Bronchial smooth muscle cell (primary cell): ENCODE data around the gene CCDC33. TPM values are rescaled to one million over a fixed set of nuclear protein-coding genes. Genes with fewer than 3 reads are reported as not detected.

ENCODE experiments used
- total RNA-seq: library from RNA; depleted of rRNA; stranded (reverse); fragments of >200 nt; gene quantifications from 2 replicates; pipeline ENCODE4 v1.2.1, GENCODE V29; 2014

CCDC33 gene
- total RNA-seq, result 0.16 TPM in 1 of 2 replicates, not detected in the other

DNA sequence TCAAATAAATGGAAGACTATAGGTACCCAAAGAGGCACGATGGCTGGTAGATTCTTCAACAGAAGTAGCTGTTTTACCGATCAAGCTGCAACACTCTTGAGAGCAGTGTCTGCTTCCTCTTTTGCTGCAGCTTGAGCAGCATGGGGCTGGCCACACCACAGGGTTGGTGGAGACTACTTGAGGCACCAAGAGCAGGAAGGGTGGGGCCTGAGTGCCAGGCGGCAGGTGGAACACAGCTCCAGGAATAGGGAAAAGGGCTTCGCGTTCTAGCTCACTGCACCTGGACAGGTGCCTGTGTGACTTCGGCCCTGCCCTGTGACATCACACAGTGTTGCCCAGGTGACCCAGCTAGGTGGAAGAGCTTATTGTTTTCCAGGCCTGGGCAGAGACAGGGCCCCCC is at the start of gene CCDC33:
TSS of gene CCDC33 (plus strand) at position 365 of the 400 bp plus-strand sequence. CDS start 394 bp downstream, outside the sequence.

DNA sequence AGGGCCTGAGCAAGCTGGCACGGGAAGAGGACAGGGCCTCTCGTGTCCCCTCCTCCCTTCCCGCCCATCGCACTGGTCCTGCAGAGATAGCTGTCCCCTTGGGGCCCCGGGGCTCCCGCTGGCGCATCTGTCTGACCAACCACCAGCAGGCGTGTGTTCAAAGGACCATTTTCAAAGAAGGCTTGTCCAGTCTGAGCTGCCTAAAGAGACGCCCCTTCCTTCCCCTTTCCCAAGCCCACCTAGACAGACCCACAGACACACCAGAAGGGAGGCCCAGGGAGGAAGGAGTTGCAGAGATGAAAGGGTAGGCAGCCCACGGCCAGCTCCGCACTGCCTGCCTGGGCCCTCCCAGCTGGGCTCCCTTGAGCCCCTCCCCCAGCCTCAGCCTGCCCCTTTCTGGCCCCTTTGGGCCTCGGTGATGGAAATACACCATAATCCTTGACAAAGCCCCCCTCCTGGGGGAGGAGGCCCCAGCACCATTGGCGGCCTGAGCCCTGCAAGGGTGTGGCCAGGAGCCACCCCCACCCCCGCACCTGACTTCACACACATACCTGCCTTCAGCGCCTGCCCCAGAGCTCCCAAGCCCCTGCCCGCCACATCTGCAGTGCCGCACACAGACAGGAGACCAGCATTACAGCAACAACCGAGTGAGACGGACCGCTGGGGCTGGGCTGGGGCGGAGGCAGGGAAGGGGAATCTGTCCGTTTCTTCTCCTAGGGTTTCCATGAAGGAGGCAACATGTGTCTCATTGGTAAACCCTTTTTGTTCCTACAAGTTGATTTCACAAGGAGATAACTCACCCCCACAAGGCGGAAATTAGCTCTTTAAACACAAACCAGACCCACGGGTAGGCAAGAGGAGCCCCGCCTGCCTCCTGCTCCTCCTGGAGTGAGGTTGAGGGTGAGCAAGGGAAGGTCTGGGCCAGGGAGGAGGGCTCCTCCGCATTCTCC is 33.4 kb upstream of the CCDC33 start, which contains the start of gene STRA6:
TSS of gene STRA6 (minus strand) at position 336 of the 950 bp plus-strand sequence. CDS start 520 bp downstream, outside the sequence.

DNA sequence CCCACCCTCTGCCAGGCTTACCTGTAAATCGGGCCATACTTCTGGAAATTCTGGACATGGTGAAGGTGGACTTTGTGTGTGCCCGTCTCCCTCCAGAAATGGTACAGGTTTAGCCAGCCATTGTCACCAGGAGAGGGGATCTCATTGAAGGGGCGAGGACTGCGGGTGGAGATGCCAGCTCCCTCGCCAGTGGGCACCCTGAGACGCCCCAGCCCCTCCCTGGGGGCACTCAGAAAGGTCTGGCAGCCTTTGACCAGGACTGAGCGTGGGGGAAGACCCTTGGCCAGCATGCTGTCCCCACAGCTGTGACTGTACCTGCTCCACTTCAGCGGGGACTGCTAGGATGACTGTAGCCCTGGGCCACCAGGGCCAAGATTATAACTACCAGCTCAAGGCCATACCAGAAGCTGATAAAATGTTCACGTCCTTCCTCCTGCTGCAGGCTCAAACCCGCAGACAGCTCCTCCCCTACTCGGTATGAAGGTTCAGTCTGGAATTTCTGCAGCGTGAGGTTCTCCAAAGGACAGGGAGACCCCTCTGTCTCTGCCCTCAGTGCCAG is 131.2 kb downstream of the CCDC33 start, which contains the start of gene CYP11A1:
TSS of gene CYP11A1 (minus strand) at position 351 of the 559 bp plus-strand sequence. CDS start at position 290, 61 bp downstream.

Other genes with a start within 250 kb of the CCDC33 start
- gene STOML1, start 244.0 kb upstream of the CCDC33 start, total RNA-seq, result 12.3 and 13.4 TPM in 2 replicates
- gene PML, start 241.6 kb upstream of the CCDC33 start, total RNA-seq, result 15.8 and 16.4 TPM in 2 replicates
- gene GOLGA6A, start 153.8 kb upstream of the CCDC33 start, total RNA-seq, result under 0.01 TPM in 2 replicates
- gene ISLR2, start 105.7 kb upstream of the CCDC33 start, total RNA-seq, result under 0.01 and 0.16 TPM in 2 replicates
- gene ISLR, start 62.6 kb upstream of the CCDC33 start, total RNA-seq, result 152 and 214 TPM in 2 replicates
- gene STRA6, start 33.5 kb upstream of the CCDC33 start, total RNA-seq, result 0.34 and 0.79 TPM in 2 replicates
- gene CYP11A1, start 131.3 kb downstream of the CCDC33 start, total RNA-seq, result 0.69 and 0.79 TPM in 2 replicates
- 5.8 and 9.6 TPM in 2 replicates for gene SEMA7A, start 197.6 kb downstream of the CCDC33 start, total RNA-seq
- 23.6 and 30.7 TPM in 2 replicates for gene UBL7, start 224.8 kb downstream of the CCDC33 start, total RNA-seq